ENCODE measurements around the gene PTPN4.
"Not testable (repeated sequence)": the region's sequence is repeated elsewhere in the genome, so short reads cannot be mapped to it uniquely, and the experiment has no call there.

Gene PTPN4

DNA sequence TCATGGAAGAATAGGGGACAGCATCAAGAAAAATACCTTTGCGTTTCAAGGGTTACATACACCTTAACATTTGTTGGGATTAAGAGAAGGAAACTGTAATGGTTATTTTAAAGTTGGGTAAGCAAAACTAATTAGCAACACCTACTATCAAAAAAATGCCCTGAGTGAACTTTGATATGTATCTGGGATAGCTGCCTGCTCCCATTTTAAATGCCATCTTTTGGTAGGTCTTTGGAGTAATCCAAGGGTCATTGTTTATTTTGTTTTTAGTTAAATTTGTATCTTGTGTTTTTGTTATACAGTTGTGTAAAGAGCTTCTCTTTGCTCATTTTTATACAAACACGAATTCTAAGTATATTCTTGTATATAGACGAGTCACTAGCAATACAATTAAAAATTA lies 9.9 kb downstream of the PTPN4 start:
- DNase-seq: no peak

DNA sequence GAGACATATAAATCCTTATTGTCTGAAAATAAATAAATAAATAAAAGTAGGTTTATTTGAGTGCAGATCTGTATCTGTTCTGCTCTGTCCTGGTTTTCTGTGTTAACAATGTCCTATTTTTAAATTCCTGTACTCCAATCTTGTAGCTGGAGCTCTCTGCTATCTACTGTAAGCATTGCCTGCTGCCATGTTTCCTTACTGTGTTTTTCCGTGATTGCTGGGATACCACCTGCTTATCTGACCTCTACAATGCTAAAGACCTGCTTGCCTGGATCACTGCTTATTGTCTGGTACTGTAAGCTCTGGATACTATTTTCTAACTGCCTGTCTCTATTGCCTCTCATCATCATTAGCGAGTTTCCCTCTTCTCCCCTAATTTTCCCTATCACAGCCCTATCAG lies 11.6 kb downstream of the PTPN4 start:
- DNase-seq: no peak

DNA sequence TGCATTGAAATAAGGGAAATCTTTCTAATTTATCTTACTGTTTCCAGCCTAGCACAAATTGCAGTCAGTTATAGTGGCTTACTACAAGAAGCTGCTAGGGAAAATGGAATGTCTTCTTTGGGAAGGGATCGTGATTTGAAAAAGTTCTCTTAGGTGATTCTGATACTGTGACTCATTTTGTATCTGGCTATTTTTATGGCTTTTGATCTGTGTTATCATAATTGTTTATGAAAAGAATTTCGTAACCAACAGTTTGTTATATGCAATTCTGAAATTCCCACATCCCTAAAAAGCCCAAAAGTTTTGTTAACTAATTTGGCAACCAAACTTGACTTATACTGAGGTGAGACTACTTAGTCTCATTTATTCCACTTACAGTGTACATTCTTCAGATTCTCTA lies 12.4 kb downstream of the PTPN4 start:
- no peak for DNase-seq

DNA sequence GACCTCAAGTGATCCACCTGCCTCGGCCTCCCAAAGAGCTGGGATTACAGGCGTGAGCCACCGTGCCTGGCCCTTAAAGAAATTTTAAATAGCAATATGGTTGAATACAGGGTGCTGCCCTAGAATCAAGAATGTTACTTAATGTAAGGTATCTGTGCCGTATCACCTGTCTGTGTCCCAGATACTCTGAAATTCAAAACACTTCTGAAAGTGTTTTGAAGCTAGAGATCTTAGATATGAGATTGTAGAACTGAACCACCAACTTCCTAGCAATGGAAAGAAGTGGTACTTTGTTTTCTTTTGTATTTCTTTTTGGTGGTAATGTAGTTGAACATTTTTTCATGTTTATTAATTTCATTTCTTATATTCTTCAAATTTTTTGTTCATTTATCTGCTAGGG lies 13.0 kb downstream of the PTPN4 start:
- DNase-seq: no peak

DNA sequence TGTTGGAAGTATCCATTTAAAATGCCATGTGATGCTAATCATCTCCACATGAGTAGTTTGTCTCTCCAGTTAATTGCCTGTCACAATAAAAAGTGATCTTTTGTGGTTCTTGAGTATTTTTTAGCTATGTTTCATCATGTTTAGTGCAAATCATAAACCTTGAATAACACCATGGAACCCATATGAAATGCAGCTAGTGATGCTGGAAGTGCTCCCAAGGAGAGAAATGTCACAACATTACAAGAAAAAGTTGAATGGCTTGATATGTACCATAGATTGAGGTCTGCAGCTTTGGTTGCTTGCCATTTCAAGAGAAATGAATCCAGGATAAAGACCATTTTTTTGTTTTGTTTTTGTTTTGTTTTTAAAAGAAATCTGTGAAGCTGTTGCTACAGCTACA lies 14.3 kb downstream of the PTPN4 start:
- no peak for DNase-seq

DNA sequence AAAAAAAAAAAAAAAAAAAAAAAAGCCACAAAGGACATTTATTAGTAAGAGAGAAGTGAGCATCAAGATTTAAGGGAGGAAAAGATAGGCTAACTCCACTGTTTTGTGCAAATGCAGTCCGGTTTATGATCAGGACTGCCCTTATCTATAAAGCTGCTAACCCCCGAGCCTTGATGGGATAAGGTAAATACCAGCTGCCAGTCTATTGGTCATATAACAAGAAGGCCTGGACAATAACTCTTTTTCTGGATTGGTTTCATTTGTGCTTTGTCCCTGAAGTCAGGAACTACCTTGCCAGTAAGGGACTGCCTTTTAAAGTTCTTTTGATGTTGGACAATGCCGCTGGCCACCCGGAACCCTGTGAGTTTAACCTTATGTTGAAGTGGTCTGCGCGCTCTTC lies 15.4 kb downstream of the PTPN4 start:
- DNase-seq: no peak

DNA sequence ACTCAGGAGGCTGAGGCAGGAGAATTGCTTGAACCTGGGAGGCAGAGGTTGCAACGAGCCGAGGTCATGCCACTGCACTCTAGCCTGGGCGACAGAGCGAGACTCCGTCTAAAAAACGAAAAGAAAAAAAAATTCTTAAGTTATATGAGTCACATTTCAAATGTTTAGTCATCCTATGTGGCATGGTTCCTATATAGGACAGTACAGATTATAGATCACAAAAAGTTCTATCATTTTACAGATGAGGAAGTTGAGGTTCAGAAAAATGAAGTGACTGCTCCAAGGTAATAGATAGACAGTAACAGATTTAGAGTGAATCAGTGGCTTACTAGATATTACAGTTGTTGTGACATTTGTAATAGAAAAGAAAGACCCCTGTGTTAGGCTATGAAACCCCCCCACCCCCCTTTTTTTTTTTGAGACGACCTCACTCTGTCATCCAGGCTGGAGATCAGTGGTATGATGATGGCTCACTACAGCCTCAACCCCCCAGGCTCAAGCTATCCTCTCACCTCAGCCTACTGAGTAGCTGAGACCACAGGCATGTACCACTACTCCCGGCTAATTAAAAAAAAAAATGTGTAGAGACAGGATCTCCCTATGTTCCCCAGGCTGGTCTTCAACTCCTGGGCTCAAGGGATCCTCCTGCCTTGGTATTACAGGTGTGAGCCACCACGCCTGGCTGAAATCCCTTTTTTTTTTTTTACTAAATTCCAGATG lies 22.7 kb downstream of the PTPN4 start:
- no peak for DNase-seq

DNA sequence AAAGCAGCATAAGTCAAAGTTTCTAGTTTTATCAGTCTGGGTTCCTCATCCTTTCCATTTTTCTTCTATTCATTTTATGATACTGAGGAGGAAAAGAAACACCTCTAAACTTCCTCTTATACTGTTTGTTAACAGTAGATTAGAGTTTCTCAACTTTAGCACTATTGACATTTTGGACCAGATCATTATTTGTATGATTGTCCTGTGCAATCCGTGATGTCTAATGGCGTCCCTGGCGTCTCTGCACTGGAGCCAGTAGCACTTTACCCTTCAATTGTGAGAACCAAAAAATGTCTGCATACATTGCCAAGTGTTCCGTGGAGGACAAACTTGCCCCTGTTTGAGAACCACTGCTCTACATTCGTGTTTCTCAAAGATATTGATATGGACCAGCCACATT lies 25.2 kb downstream of the PTPN4 start:
- DNase-seq: no peak

DNA sequence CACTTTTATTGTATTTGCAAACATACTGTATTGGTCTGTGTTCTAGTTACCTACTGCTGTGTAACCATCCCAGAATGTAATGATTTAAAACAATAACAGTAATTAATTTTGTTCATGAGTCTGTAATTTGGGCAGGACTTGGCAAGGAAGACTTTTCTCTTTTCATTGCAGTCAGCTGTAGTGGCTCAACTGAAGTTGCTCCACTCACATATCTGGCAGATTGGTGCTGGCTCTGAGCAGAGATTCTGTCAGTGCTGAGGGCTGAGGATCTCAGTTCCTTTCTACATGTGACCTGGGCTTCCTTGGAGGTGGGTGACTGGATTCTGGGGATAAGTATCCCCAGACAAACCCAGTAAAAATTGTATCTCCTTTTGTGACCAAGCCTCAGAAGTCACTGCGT lies 26.6 kb downstream of the PTPN4 start:
- no peak for DNase-seq

DNA sequence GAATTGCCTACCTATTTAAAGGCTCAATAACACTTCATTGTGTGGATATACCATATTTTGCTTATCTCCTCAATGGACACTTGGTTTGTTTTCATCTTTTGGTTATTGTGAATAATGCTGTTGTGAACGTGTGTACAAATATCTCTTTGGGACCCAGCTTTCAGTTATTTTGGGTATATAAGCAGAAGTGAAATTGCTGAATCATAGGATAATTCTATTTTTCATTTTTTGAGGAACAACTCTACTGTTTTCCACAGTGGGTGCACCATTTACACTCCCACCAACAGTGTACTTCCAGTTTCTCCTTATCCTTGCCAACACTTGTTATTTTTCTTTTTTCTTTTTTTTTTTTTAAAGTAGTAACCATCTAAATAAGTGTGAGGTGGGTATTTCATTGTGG lies 29.0 kb downstream of the PTPN4 start:
- no peak for DNase-seq

DNA sequence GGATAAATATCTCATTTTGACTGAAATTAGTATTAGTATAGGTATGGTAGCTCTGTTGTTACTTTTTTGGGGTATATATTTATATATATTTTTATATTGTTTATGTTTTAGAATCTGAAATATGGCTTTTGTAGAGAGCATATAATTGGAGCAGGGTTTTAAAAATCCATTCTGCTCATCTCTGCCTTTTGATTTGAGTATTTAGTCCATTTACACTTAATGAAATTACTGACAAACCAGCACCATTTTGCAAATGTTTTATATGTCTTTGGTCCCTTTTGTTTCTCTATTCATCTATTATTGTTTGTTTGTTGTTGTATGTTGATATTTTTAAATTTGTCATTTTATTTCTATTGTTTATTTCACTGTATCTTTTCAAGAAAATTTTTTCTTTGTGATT lies 30.7 kb downstream of the PTPN4 start:
- no peak for DNase-seq

DNA sequence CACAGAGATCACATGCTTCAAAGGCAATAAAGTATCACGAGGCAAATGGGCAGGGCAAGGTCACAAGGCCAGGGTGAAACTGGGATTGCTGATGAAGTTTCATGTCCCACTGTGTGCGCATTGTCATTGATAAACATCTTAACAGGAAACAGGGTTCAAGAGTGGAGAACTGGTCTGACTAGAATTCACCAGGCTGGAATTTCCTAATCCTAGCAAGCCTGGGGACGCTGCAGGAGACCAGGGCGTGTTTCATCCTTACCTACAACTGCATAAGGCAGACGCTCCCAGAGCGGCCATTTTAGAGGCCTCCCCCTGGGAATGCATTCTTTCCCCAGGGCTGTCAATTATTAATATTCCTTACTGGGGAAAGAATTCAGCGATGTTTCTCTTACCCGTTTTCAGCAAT lies 33.2 kb downstream of the PTPN4 start:
- DNase-seq: no peak

DNA sequence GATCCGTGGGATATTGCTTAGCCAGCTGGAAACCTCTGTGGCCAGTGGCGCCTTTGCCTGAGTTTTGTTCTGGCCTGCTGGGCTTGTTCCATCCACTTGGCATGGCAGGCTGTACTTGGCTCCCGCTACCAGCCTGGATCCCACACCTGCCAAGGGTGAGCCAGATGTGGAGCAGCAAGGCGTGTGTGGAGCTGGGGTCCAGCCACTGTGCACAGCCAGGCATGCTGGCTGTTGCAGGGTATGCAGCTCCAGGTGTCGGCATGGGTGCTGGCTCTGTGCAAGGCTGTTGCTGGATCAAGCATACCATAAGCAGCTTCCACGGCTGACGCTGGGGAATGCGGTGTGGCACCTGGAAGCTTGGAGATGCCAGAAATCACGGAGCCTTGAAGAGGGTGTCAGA lies 34.5 kb downstream of the PTPN4 start:
- DNase-seq: no peak

DNA sequence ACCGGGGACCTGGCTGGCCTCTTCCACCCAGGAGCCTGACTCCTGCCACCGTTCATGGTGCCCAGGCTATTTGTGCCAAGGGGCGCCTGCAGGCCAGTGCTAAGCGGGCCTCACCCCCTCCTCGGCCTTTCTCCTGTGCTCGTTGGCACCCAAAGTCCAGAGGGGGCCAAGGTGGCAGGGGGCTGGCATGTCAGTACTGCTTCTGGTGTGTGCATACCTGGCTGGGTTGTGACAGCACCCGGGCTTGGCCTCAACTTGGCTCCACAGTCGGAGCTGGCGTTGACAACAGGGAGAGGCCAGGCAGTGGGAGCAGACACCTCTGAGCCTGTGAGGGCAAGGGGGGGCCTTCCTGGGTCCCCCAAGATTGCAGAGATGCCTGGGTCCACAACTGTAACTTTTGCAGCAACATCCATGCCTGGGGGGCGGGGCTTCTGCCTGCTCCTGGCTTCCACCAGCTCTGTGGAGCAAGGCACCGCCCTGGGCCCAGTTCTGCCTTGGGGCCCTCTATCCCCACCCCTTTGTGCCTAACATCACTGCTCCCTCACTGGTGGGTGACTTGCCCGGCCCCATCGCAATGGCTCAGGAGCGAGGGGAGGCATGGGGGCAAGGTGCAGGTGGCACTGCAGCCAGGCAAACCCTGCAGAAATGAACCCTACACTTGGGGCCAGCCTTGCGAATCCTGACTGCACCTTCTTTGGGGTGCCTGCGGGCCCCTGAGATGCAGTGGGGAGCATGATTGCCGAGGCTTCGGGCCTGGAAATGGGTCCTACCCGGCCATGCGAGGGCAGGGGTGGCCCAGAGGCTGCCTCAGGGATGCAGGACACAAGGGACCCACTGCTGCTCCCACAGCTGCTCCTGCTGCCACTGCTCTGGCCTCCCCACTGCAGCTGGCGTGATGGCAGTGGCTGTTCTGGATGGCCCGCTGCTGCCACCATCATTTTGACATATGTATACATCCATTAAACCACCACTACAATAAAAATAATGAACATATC lies 35.9 kb downstream of the PTPN4 start:
- DNase-seq: no peak

DNA sequence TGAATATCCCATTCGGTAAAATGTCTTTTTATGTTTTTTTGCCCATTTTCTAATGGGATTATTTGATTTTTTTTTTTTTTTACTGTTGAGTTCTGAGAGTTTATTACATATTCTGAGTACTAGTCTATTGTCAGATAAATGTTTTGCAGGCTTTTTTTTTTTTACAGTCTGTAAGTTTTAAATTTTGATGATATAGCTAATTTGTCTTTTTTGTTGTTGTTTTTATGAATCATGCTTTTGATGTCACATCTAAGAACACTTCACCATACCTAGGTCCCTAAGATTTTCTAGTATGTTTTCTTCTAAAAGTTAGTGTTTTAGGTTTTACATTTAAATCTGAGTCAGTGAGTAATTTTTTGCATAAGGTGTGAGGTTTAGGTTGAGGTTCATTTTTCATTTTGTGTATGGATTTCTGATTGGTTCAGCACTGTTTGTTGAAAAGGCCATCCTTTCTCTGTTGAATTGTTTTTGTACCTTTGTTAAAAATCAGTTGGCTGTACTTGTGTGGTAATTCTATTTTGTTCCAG lies 40.7 kb downstream of the PTPN4 start:
- DNase-seq: no peak

DNA sequence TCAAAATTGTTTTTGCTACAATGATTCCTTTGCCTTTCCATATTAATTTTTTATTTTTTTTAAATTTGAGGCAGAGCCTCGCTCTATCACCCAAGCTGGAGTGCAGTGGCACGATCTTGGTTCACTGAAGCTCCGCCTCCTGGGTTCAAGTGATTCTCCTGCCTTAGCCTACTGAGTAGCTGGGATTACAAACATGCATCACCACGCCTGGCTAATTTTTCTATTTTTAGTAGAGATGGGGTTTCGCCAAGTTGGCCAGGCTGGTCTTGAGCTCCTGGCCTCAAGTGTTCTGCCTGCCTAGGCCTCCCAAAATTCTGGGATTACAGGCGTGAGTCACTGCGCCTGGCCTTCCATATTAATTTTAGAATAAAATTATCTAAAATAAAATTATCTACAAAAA lies 41.3 kb downstream of the PTPN4 start:
- DNase-seq: no peak

DNA sequence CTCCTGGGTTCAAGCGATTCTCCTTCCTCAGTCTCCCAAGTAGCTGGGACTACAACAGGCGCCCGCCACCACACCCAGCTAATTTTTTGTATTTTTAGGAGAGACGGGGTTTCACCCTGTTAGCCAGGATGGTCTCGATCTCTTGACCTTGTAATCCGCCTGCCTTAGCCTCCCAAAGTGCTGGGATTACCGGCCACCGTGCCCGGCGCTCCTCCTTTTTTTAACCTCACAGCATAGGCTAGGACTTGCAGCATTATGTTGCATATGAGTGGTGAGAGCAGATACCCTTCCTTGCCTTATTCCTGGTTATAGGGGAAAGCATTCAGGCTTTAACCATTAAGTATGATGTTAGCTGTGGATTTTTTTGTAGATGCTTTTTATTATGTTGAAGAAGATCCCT lies 42.3 kb downstream of the PTPN4 start:
- not testable (repeated sequence) for DNase-seq

DNA sequence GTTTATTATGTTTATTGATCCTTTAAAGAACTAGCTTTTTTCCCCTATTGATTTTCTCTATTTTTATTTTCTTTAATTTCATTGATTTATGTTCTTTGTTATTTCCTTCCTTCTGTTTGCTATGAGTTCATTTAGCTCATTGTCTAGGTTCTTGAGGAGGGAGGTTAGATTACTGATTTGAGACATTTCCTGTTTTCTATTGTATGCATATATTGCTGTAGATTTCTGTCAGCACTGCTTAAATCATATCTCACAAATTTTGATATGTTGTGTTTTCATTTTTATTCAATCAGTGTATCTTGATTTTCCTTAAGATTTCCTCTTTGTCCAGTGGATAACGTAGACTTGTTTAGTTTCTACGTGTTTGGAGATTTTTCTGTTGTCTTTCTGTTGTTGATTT lies 43.4 kb downstream of the PTPN4 start:
- DNase-seq: no peak

DNA sequence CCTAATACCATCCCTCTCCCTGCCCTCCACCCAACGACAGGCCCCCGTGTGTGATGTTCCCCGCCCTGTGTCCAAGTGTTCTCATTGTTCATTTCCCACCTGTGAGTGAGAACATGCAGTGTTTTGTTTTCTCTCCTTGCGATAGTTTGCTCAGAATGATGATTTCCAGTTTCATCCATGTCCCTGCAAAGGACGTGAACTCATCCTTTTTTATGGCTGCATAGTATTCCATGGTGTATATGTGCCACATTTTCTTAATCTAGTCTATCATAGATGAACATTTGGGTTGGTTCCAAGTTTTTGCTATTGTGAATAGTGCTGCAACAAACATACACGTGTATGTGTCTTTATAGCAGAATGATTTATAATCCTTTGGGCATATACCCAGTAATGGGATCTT lies 44.7 kb downstream of the PTPN4 start:
- DNase-seq: not testable (repeated sequence)

DNA sequence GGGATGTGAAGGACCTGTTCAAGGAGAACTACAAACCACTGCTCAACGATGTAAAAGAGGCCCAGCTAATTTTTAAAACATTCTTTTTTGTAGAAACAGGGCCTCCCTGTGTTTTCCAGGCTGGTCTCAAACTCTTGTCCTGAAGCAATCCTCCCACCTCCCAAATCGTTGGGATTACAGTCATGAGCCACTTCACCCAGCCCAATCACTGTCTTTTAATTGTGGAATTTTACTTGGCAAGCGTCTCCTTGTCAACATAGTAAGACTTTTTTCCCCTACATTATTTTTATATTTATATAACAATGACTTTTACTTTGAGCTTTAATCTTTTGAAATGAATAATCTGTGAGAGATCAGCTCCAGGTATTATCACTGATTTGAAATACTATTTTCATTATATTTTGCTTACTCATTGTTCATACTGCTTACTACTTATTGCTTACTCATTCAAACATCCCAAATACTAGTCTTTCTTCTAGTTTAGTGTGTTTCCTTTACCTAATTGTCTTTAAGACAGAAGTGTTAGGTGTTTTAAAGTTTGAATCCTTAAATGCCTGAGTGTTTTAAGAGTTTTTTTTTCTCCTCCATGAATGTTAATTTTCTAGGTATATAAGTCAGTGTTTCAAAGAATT lies 48.9 kb downstream of the PTPN4 start:
- DNase-seq: no peak

DNA sequence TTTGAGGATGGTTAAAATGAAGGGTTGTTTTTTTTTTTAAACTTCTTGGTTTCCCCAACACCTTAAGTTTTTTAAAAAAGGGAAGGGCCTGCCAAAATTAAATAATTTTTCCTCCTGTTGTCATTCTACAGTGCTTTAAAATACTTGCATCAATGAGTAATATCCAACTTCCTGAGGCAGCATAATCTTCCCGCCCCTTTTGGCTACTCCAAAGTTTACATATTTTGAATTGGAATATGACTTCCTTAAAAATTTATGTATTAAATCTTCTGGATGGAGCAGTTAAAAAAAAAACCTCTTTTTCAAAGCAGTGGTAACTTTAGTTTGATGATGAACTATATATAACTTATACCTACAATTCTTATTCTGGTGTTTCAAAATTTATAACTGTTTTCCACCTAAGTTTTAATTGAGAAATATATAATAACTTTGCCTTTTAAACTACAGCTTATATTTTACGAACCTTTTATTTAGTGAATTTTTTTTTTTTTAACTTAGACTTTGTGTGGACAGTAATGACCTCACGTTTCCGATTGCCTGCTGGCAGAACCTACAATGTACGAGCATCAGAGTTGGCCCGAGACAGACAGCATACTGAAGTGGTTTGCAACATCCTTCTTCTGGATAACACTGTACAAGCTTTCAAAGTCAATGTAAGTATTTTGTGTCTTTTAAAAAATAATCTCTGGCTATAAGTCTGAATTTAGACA lies 49.8 kb downstream of the PTPN4 start:
- no peak for DNase-seq

DNA sequence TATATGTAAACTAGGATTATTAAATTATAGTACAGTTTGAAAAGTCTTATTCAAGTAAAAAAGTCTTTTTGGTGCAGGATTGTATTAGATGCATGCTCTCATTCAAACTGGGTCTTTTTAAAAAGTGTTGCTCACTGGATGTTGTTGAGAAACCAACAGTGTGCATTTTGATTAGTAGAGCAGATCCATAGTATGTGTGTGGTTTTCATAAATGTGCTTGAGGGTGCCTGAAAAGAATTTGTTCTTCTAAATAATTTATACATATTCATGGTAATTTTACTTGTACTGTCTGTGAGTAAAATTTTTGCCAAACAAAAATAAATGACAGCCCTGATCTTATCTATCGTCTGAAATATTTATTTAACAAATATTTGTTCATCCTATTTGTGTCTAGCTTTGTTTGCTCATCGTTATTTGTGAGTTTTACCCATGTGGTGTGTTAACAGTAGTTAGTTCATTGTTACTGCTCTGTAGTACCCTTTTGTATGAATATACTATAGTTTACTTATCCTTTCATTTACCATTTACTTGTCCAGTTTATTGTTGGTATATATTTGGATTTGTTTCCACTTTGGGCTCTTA lies 50.4 kb downstream of the PTPN4 start:
- DNase-seq: no peak

DNA sequence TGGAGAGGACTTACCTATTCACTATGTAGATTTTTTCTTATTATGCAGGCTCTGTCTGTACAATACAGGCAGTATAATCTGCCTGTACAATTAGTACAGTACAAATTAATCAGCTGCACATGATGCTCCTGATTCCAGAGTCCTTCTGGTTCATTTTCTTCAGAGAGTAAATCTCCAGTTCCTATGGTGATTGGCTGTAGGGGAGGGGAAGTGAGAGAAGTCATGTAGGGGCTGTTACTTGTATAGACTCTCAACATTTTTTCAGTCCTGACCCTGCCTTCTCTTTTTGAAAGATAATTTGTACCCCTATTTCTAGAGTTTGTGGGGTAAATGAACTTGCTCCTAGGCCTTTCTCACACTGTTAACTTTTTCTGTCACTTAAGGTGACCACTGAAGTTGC lies 54.5 kb downstream of the PTPN4 start:
- no peak for DNase-seq
